Breast epithelium (tissue), 4 donors: ENCODE data around the gene SGPL1. TPM values are rescaled to one million over a fixed set of nuclear protein-coding genes. Genes with fewer than 3 reads are reported as not detected.

Experiments used
- DNase-seq, 2 donors: peaks; one replicate each; pipeline ENCODE4 v3.0.0-alpha.2; 2019; ENCODE audit warnings: low spot score in 2 of 2
- H3K27ac ChIP-seq, 2 donors: fragments of 200-600 bp; sonication (generic) in 1 of 2; one replicate each; pipeline ENCODE4 v1.5.1; 2016 to 2019; ENCODE audit warnings: mild to moderate bottlenecking in 1 of 2
- H3K27me3 ChIP-seq, 2 donors: fragments of 200-600 bp; sonication (generic) in 1 of 2; one replicate each; pipeline versions ENCODE4 v1.5.1 to v1.6.0; 2017 to 2019; ENCODE audit warnings: control low read depth in 1 of 2, mild to moderate bottlenecking in 1 of 2
- H3K36me3 ChIP-seq: fragments of 200-600 bp; one replicate; pipeline ENCODE4 v1.5.1; 2019
- H3K4me1 ChIP-seq, 2 donors: fragments of 200-600 bp; sonication (generic); one replicate each; pipeline ENCODE4 v1.5.1; 2016 to 2019; ENCODE audit warnings: control low read depth in 1 of 2
- H3K4me3 ChIP-seq, 3 donors: fragments of 200-600 bp; sonication (generic); 1 replicate in 2 of 3; 2 replicates in 1 of 3; pipeline ENCODE4 v1.5.1; 2016 to 2019; ENCODE audit warnings: mild to moderate bottlenecking in 3 of 3, moderate library complexity in 2 of 3
- H3K9me3 ChIP-seq, 2 donors: fragments of 200-600 bp; sonication (generic) in 1 of 2; one replicate each; pipeline ENCODE4 v1.5.1; 2016 to 2019; ENCODE audit warnings: control low read depth in 1 of 2
- POLR2A ChIP-seq: fragments of 450-650 bp; IDR thresholded peaks from one replicate; pipeline ENCODE4 v1.6.1; 2016; ENCODE audit warnings: antibody characterized with exemption, mild to moderate bottlenecking, moderate library complexity
- POLR2AphosphoS5 ChIP-seq, 3 donors: sonication (generic); formaldehyde crosslinking; IDR thresholded peaks; one replicate each; pipeline ENCODE4 v1.6.1; 2017; ENCODE audit warnings: antibody characterized with exemption in 3 of 3
- intact Hi-C: fragments of 100-400 bp; cut with DNase I; formaldehyde crosslinking; loops from one replicate; pipeline ENCODE4 v1.15.1; 2023; ENCODE audit warnings: low total_unique reads
- total RNA-seq, 3 donors: library from RNA; depleted of rRNA; stranded (reverse); fragments of >200 nt; gene quantifications; one replicate each; pipeline ENCODE4 v1.1.0, GENCODE V29; 2016
- TF ChIP-seq, protein P1 (sequence below), 3 donors: fragments of 450-650 bp; IDR thresholded peaks; one replicate each; pipeline ENCODE4 v1.5.1; 2016 to 2017; ENCODE audit warnings: antibody characterized with exemption in 3 of 3, mild to moderate bottlenecking in 3 of 3, moderate library complexity in 3 of 3

The SGPL1 gene
- total RNA-seq, 3 donors from 2014 or later, result 31.0 to 52.2 (median 36.4) TPM

DNA sequence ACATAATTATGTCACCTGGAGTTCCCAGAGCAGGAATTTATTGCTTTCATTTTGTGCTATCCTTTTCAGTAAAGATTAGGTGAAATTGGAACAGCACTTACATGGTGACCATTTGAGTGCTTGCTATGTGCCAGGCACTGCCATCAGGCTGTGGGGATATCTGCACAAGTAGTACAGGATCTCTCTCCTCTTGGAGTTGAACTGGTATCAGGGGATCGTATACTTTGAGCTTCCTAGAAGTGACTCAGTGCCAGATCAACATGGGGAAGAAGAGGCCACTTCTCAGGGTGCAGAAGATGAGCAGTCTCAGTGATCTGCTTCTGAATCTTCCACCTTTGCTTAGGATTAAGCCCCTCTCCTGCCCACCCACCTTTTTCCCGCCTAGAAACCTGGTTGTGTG lies 29.5 kb downstream of the SGPL1 start:
- Histone ChIP-seq H3K27me3 (no peaks in the 10 kb centered on the region), H3K36me3 (no peaks in the 10 kb centered on the region), H3K4me1 (no peaks in the 10 kb centered on the region), H3K27ac (no peak overlapping the region), H3K9me3 (no peaks in the 10 kb centered on the region), H3K4me3 (no peak overlapping the region)
- intact Hi-C loops, result no loop called here
- no peak for DNase-seq
- TF ChIP-seq POLR2AphosphoS5 (IDR thresholded peaks at IDR 0.05) (no peak), POLR2A (no peak)
- TF ChIP-seq, protein P1, sequence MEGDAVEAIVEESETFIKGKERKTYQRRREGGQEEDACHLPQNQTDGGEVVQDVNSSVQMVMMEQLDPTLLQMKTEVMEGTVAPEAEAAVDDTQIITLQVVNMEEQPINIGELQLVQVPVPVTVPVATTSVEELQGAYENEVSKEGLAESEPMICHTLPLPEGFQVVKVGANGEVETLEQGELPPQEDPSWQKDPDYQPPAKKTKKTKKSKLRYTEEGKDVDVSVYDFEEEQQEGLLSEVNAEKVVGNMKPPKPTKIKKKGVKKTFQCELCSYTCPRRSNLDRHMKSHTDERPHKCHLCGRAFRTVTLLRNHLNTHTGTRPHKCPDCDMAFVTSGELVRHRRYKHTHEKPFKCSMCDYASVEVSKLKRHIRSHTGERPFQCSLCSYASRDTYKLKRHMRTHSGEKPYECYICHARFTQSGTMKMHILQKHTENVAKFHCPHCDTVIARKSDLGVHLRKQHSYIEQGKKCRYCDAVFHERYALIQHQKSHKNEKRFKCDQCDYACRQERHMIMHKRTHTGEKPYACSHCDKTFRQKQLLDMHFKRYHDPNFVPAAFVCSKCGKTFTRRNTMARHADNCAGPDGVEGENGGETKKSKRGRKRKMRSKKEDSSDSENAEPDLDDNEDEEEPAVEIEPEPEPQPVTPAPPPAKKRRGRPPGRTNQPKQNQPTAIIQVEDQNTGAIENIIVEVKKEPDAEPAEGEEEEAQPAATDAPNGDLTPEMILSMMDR (IDR thresholded peaks at IDR 0.05), result no peak

DNA sequence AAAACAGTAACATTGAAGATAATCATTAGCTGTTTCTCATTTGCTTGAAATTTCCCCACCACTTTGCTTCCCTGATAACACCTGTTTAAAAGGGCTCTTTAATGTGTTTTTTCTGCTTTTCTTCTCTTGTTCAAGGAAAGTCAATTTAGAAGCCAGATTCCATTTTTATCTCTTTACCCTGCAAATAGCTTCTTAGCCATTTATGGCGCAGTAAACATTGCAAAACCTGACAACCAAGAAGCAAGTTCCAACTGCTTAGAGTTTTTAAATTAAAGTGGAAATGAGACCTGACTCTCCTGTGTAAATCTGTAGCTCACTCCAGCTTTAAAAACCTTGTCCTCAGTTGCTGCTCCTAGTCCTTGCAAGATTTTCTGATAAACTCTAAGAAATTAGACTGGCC lies 30.1 kb downstream of the SGPL1 start:
- H3K27ac ChIP-seq, result no peak overlapping the region

DNA sequence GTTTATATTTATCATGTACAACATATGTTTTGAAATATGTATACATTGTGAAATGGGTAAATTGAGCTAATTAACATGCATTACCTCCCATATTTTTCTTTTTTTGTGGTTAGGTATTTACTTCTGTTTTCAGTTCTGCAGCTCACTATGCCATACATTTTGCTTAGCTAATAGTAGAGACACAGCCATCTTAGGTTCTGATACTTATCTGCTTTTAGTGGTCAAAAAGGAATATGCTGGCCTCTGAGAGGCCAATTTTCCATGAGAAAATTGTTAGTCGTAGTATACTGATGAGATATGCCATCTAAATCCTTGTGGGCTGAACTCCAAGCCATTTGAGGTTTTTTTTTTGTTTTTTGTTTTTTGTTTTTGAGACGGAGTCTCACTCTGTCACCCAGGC lies 31.0 kb downstream of the SGPL1 start:
- DNase-seq, result no peak
- Histone ChIP-seq H3K36me3 (no peaks in the 10 kb centered on the region), H3K4me1 (no peaks in the 10 kb centered on the region), H3K27ac (no peak overlapping the region), H3K27me3 (no peaks in the 10 kb centered on the region), H3K4me3 (no peak overlapping the region), H3K9me3 (no peaks in the 10 kb centered on the region)
- TF ChIP-seq, protein P1 (IDR thresholded peaks at IDR 0.05), result no peak
- TF ChIP-seq POLR2A (no peak), POLR2AphosphoS5 (IDR thresholded peaks at IDR 0.05) (no peak)
- intact Hi-C loops, result no loop called here

More for the DNA sequence above, 30.1 kb downstream of the SGPL1 start:
- H3K4me1 ChIP-seq, result no peaks in the 10 kb centered on the region
- H3K4me3 ChIP-seq, result no peak overlapping the region
- intact Hi-C loops, result no loop called here
- no peaks in the 10 kb centered on the region for H3K27me3 ChIP-seq
- no peaks in the 10 kb centered on the region for H3K9me3 ChIP-seq
- no peak for TF ChIP-seq POLR2AphosphoS5 (IDR thresholded peaks at IDR 0.05)
- no peak for TF ChIP-seq POLR2A
- H3K36me3 ChIP-seq, result no peaks in the 10 kb centered on the region
- no peak for DNase-seq

DNA sequence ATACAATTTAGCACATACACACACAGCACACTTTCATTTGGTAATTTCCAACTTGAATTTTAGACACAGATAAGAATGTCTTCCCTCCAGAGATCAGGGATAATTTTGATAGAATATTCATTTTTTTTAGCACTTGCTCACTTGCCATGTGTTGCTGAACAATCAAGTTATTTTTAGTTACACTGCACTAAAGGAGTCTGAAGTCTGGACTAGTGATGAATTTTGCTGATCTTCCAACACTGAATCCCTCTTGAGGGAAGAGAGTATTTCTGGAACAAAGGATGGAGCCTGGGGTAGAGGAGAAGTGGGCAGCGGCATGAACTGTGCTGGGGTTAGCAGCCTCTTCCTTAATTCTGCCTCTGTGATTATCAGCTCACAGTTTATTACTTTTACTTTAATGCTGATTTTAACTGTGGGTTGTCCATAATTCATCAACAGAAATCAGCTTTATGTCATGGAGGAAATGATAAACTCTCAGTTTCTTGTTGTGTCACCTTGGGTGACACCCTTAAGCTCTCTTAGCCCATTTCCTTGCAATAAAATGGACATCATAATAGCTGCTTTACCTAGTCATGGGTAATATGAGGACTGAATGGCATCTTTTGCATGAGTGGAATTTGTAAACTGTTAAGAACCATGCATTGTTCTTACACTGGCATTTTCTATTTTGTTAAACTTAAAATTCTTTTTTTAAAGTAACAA lies 32.1 kb downstream of the SGPL1 start:
- Histone ChIP-seq H3K27me3 (no peaks in the 10 kb centered on the region), H3K27ac (no peak overlapping the region), H3K9me3 (no peaks in the 10 kb centered on the region), H3K4me1 (no peaks in the 10 kb centered on the region), H3K4me3 (no peak overlapping the region), H3K36me3 (no peaks in the 10 kb centered on the region)
- intact Hi-C loops, result no loop called here
- TF ChIP-seq, protein P1 (IDR thresholded peaks at IDR 0.05), result no peak
- TF ChIP-seq POLR2A (no peak), POLR2AphosphoS5 (IDR thresholded peaks at IDR 0.05) (no peak)
- no peak for DNase-seq

DNA sequence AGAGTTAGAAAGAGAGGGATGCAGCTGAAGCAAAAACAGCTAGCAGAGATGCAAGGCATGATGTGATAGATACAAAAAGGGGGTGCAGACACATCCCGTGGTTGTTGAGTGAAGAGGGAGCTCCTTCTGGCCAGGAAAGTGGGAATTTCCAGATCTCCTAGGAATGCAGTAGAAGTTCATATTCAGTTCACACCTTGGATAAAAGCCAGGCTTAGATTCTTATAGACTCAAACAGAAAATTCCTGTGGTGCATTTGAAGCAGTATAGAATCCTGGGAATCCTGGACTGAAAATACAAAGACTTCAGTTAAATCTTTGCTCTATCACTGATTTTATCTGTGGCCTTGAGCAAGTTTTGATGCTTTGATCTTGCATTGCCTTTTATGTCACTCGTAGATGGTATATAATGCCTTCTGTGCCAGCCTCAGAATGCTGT lies 33.9 kb downstream of the SGPL1 start:
- intact Hi-C loops, result no loop called here
- TF ChIP-seq POLR2AphosphoS5 (IDR thresholded peaks at IDR 0.05) (no peak), POLR2A (no peak)
- TF ChIP-seq, protein P1 (IDR thresholded peaks at IDR 0.05), result no peak
- Histone ChIP-seq H3K4me3 (no peak overlapping the region), H3K9me3 (no peaks in the 10 kb centered on the region), H3K27ac (no peak overlapping the region), H3K36me3 (no peaks in the 10 kb centered on the region), H3K4me1 (no peaks in the 10 kb centered on the region), H3K27me3 (no peaks in the 10 kb centered on the region)
- no peak for DNase-seq
